SK-N-SH treated with all-trans-retinoic acid at 6 μM for 48 hours (cell line): ENCODE data around the gene PIAS2.

Experiments used
- ARNTL ChIP-seq: fragments of 450-650 bp; formaldehyde crosslinking; IDR thresholded peaks from 2 replicates; pipeline ENCODE4 v1.5.0; 2020; ENCODE audit warnings: low read depth, mild to moderate bottlenecking, moderate library complexity, borderline replicate concordance
- ESRRG ChIP-seq: fragments of 250-450 bp; sonication (Bioruptor Pico); IDR thresholded peaks from 2 replicates; pipeline ENCODE4 v1.6.1; 2021; ENCODE audit warnings: mild to moderate bottlenecking
- ISL1 ChIP-seq: fragments of 250-450 bp; sonication (Bioruptor Pico); IDR thresholded peaks from 2 replicates; pipeline ENCODE4 v2.1.2; 2022; ENCODE audit warnings: mild to moderate bottlenecking, moderate library complexity
- OSR1 ChIP-seq: fragments of 250-450 bp; sonication (Bioruptor Pico); IDR thresholded peaks from 2 replicates; pipeline ENCODE4 v1.8.0; 2022; ENCODE audit warnings: moderate library complexity, mild to moderate bottlenecking, inconsistent platforms
- TCF4 ChIP-seq: fragments of 250-450 bp; sonication (Bioruptor Pico); IDR thresholded peaks from 2 replicates; pipeline ENCODE4 v1.8.0; 2021; ENCODE audit warnings: mild to moderate bottlenecking, moderate library complexity, borderline replicate concordance
- ZFP30 ChIP-seq: fragments of 450-650 bp; formaldehyde crosslinking; IDR thresholded peaks from 2 replicates; pipeline ENCODE4 v1.5.0; 2022; ENCODE audit warnings: mild to moderate bottlenecking, moderate library complexity
- ZNF565 ChIP-seq: fragments of 450-650 bp; formaldehyde crosslinking; conservative IDR thresholded peaks from 2 replicates; pipeline ENCODE4 v1.5.0; 2020; ENCODE audit warnings: low read depth, mild to moderate bottlenecking, moderate library complexity
- TF ChIP-seq, protein P1 (sequence below): fragments of 250-450 bp; sonication (Bioruptor Pico); IDR thresholded peaks from 2 replicates; pipeline ENCODE4 v1.8.0; 2020; ENCODE audit warnings: mild to moderate bottlenecking, moderate library complexity, borderline replicate concordance

DNA sequence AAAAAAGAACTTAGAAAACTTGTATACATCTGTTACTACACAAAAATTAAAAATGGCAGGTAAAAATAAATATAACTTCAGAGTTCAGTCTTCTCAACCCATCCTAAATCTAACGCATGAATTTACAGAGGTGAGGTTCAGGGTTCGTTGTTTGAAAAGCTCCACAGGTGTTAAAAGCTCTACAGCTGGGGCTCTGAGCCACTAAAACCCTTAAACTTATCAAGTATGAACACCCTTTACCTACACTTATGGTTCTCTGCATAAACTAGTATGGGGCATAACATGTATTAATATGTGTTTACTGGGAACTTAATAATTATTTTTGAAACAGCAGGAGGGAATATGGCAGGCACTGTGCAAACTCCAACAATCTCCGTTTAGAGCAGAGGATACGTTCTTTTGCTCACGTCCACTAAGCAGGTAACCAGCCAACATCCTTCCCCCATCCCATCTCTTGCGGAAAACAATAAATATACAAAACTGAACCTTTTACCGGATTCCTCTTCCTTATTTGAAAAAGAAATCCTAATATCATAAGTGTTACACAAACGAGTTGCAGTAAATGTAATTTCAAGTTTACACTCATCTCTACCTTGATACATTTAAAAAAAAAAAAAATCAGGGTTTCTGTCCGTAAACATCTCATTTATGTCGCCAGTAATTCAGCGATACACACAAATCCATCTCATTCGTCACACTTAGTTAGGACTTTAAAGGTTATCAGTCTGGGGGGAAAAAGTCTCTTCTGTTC lies 1.3 kb downstream of the PIAS2 start:
- TF ChIP-seq OSR1 (CRISPR knock-in tag) (no peak), ARNTL (CRISPR knock-in tag) (no peak), ZFP30 (no peak), ZNF565 (CRISPR knock-in tag) (no peak), TCF4 (no peak), ISL1 (CRISPR knock-in tag) (no peak), ESRRG (CRISPR knock-in tag) (no peak)
- TF ChIP-seq, protein P1, sequence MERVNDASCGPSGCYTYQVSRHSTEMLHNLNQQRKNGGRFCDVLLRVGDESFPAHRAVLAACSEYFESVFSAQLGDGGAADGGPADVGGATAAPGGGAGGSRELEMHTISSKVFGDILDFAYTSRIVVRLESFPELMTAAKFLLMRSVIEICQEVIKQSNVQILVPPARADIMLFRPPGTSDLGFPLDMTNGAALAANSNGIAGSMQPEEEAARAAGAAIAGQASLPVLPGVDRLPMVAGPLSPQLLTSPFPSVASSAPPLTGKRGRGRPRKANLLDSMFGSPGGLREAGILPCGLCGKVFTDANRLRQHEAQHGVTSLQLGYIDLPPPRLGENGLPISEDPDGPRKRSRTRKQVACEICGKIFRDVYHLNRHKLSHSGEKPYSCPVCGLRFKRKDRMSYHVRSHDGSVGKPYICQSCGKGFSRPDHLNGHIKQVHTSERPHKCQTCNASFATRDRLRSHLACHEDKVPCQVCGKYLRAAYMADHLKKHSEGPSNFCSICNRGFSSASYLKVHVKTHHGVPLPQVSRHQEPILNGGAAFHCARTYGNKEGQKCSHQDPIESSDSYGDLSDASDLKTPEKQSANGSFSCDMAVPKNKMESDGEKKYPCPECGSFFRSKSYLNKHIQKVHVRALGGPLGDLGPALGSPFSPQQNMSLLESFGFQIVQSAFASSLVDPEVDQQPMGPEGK (CRISPR knock-in tag), result no peak
